ENCODE data around the gene CLEC19A.
"Not testable (repeated sequence)": the region's sequence is repeated elsewhere in the genome, so short reads cannot be mapped to it uniquely, and the experiment has no call there.

The CLEC19A gene

DNA sequence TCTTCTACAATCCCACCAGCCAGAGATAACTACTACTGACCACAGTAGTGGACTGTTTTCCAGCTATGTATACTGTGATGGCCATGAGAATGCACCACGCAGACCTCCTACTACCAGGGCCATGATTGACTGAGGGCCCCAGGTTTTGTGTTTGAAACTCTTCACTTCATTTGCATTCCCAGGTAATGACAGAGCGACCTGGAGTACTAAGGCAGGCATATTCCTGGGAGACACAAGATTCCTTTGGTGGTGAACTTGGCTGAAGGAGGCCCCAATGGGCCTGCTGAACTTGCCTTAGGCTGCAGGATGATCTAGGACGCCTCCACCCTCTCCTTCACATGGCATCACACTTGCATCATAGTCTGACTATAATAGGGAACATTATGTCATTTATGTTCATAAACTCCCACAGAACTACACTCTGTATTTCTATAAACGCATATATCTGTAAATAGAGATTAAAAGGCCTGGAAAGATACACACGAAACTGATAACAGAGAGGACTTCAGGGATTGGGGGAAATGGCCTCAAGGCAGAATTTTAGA lies 30.4 kb downstream of the CLEC19A start:
- H3K9me3 ChIP-seq (ENCODE audit: severe bottlenecking), result no peaks in the 10 kb centered on the region
- H3K4me3 ChIP-seq (ENCODE audit: severe bottlenecking), result no peak overlapping the region
- TF ChIP-seq, protein P1, sequence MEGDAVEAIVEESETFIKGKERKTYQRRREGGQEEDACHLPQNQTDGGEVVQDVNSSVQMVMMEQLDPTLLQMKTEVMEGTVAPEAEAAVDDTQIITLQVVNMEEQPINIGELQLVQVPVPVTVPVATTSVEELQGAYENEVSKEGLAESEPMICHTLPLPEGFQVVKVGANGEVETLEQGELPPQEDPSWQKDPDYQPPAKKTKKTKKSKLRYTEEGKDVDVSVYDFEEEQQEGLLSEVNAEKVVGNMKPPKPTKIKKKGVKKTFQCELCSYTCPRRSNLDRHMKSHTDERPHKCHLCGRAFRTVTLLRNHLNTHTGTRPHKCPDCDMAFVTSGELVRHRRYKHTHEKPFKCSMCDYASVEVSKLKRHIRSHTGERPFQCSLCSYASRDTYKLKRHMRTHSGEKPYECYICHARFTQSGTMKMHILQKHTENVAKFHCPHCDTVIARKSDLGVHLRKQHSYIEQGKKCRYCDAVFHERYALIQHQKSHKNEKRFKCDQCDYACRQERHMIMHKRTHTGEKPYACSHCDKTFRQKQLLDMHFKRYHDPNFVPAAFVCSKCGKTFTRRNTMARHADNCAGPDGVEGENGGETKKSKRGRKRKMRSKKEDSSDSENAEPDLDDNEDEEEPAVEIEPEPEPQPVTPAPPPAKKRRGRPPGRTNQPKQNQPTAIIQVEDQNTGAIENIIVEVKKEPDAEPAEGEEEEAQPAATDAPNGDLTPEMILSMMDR (IDR thresholded peaks at IDR 0.05; ENCODE audit: poor library complexity, severe bottlenecking), result no peak
- ATAC-seq (ENCODE audit: low read depth), result no peak
- H3K27me3 ChIP-seq (ENCODE audit: insufficient read depth, poor library complexity, severe bottlenecking), result no peaks in the 10 kb centered on the region
- H3K36me3 ChIP-seq (ENCODE audit: low read depth), result no peaks in the 10 kb centered on the region
- no peaks in the 10 kb centered on the region for H3K4me1 ChIP-seq (ENCODE audit: insufficient read depth, poor library complexity, severe bottlenecking)
- H3K27ac ChIP-seq (ENCODE audit: poor library complexity, severe bottlenecking), result no peak overlapping the region
- DNase-seq (ENCODE audit: low spot score), result no peak

DNA sequence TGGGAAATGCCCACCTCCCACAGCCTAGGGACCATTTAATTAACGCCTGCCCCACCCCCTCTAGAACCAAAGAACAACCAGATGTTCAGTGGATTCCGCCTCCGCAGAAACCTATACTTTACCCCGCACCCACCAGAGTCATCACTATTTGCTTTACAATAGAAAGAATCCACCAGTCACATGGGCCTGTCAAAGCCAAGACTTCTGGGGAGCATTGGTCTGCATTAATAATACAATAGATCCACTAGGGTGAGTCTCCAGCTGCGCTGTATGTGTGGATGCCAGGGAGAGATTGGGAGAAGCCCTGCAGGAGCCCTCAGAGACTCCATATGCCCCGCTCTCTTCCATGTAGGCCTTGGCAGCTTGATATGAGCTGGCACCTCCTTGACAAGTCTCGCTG lies 31.3 kb downstream of the CLEC19A start:
- no peaks in the 10 kb centered on the region for H3K27me3 ChIP-seq (ENCODE audit: insufficient read depth, poor library complexity, severe bottlenecking)
- DNase-seq (ENCODE audit: low spot score) (no peak), ATAC-seq (ENCODE audit: low read depth) (no peak)
- no peak overlapping the region for H3K27ac ChIP-seq (ENCODE audit: poor library complexity, severe bottlenecking)
- TF ChIP-seq, protein P1 (IDR thresholded peaks at IDR 0.05; ENCODE audit: poor library complexity, severe bottlenecking), result no peak
- no peaks in the 10 kb centered on the region for H3K36me3 ChIP-seq (ENCODE audit: low read depth)
- H3K9me3 ChIP-seq (ENCODE audit: severe bottlenecking), result no peaks in the 10 kb centered on the region
- H3K4me3 ChIP-seq (ENCODE audit: severe bottlenecking), result no peak overlapping the region
- no peaks in the 10 kb centered on the region for H3K4me1 ChIP-seq (ENCODE audit: insufficient read depth, poor library complexity, severe bottlenecking)

DNA sequence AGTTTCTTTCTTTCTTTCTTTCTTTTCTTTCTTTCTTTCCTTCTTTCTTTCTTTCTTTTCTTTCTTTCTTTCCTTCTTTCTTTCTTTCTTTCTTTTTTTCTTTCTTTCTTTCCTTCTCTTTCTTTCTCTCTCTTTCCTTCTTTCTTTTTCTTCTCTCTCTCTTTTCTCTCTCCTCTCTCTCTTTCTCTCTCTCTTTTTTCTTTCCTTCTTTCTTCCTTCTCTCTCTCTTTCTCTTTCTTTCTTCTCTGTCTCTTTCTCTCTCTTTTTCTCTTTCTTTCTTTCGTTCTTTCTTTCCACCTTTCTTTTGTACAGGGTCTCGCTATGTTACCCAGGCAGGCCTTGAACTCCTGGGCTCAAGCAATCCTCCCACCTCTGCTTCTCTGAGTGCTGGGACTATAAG lies 35.7 kb downstream of the CLEC19A start:
- not testable (repeated sequence) for DNase-seq (ENCODE audit: low spot score); H3K4me3 ChIP-seq (ENCODE audit: severe bottlenecking); H3K9me3 ChIP-seq (ENCODE audit: severe bottlenecking); ATAC-seq (ENCODE audit: low read depth); H3K27me3 ChIP-seq (ENCODE audit: insufficient read depth, poor library complexity, severe bottlenecking); H3K27ac ChIP-seq (ENCODE audit: poor library complexity, severe bottlenecking); H3K36me3 ChIP-seq (ENCODE audit: low read depth); H3K4me1 ChIP-seq (ENCODE audit: insufficient read depth, poor library complexity, severe bottlenecking)

DNA sequence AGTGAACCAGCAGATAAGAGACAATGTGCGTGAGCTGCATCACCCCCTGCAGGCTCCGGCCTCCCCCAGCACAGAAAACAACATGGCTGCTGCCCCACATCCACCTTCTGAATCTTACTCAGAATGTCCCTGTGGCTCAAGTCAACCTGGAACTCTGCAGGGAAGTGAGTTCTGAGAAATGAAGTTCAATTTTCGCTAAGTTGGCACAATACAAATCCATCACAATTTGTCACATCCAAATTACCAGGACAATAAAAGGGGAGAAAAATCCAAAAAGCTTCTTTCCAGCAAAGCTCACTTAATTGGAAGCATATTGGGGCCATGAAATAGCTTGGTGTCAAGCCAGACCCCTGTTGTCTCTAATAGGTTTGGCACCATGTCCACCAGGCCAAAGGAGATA lies 38.1 kb downstream of the CLEC19A start:
- no peak overlapping the region for H3K27ac ChIP-seq (ENCODE audit: poor library complexity, severe bottlenecking)
- H3K27me3 ChIP-seq (ENCODE audit: insufficient read depth, poor library complexity, severe bottlenecking), result no peaks in the 10 kb centered on the region
- no peaks in the 10 kb centered on the region for H3K36me3 ChIP-seq (ENCODE audit: low read depth)
- TF ChIP-seq, protein P1 (IDR thresholded peaks at IDR 0.05; ENCODE audit: poor library complexity, severe bottlenecking), result no peak
- ATAC-seq (ENCODE audit: low read depth), result no peak
- H3K9me3 ChIP-seq (ENCODE audit: severe bottlenecking), result no peaks in the 10 kb centered on the region
- no peaks in the 10 kb centered on the region for H3K4me1 ChIP-seq (ENCODE audit: insufficient read depth, poor library complexity, severe bottlenecking)
- no peak overlapping the region for H3K4me3 ChIP-seq (ENCODE audit: severe bottlenecking)
- no peak for DNase-seq (ENCODE audit: low spot score)

DNA sequence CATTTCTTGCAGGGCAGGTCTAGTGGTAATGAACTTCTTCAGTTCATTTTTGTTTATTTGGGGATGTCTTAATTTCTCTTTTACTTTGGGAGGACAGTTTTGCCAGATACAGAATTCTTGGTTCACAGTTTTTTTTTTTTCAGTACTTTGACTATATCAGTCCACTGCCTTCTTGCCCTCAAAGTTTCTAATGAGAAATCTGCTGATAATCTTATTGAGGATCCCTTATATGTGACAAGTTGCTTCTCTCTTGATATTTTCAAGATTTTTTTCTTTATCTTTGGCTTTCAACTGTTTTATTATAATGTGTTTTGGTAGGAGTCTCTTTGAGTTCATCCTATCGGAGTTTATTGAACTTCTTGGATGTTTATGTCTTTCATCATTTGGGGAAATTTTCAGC lies 42.8 kb downstream of the CLEC19A start:
- TF ChIP-seq, protein P1 (IDR thresholded peaks at IDR 0.05; ENCODE audit: poor library complexity, severe bottlenecking), result no peak
- Histone ChIP-seq H3K27ac (ENCODE audit: poor library complexity, severe bottlenecking) (no peak overlapping the region), H3K27me3 (ENCODE audit: insufficient read depth, poor library complexity, severe bottlenecking) (no peaks in the 10 kb centered on the region), H3K9me3 (ENCODE audit: severe bottlenecking) (no peaks in the 10 kb centered on the region), H3K36me3 (ENCODE audit: low read depth) (no peaks in the 10 kb centered on the region), H3K4me3 (ENCODE audit: severe bottlenecking) (no peak overlapping the region), H3K4me1 (ENCODE audit: insufficient read depth, poor library complexity, severe bottlenecking) (no peaks in the 10 kb centered on the region)
- DNase-seq (ENCODE audit: low spot score) (no peak), ATAC-seq (ENCODE audit: low read depth) (no peak)
